Aortic smooth muscle cell (primary cell): ENCODE results near the gene OR1A2. TPM values are rescaled to one million over a fixed set of nuclear protein-coding genes. Genes with fewer than 3 reads are reported as not detected.

Experiments used
- total RNA-seq: library from RNA; depleted of rRNA; stranded (reverse); fragments of >200 nt; gene quantifications from 2 replicates; pipeline ENCODE4 v1.2.3, GENCODE V29; 2014

OR1A2 gene
- total RNA-seq, result not detected in 2 replicates

GRCh38 chr17:3197219-3197618, at the start of gene OR1A2:
Gene OR1A2, plus strand, starts transcription at chr17:3197519. Its CDS starts 0 bp downstream, at chr17:3197519.

GRCh38 chr17:3207367-3207766, 10.0 kb downstream of the OR1A2 start, which contains the start of gene OR1A1:
Gene OR1A1, plus strand, starts transcription at chr17:3207667. Its CDS starts 7,954 bp downstream, at chr17:3215621.

Other genes with a start within 250 kb of the OR1A2 start
- gene OR1D5, start 133.9 kb upstream of the OR1A2 start, total RNA-seq, result not detected in 2 replicates
- not detected in 2 replicates for gene OR1D2, start 93.1 kb upstream of the OR1A2 start, total RNA-seq
- not detected in 2 replicates for gene OR1G1, start 70.0 kb upstream of the OR1A2 start, total RNA-seq
- not detected in 2 replicates for gene OR1A1, start 10.1 kb downstream of the OR1A2 start, total RNA-seq
- 0.12 TPM in 1 of 2 replicates, not detected in the other for gene OR3A1, start 100.8 kb downstream of the OR1A2 start, total RNA-seq
- 0.06 TPM in 1 of 2 replicates, not detected in the other for gene OR3A2, start 188.8 kb downstream of the OR1A2 start, total RNA-seq
- not detected in 2 replicates for gene OR1E1, start 200.9 kb downstream of the OR1A2 start, total RNA-seq
- gene OR3A3, start 213.9 kb downstream of the OR1A2 start, total RNA-seq, result not detected in 2 replicates
- not detected in 2 replicates for gene OR1E2, start 236.3 kb downstream of the OR1A2 start, total RNA-seq